SKM-1 (cell line): ENCODE measurements around the gene CHMP5.

ENCODE experiments used
- DNase-seq: peaks from one replicate; lab custom pipeline; 2025; ENCODE audit not compliant: unreplicated experiment; lab: John Stamatoyannopoulos, UW

The CHMP5 gene

GRCh38 chr9:33242609-33243134, 22.2 kb upstream of the CHMP5 start:
- DNase-seq = no peak

GRCh38 chr9:33244137-33244784, 20.6 kb upstream of the CHMP5 start:
- peak; percentile 8 for DNase-seq

- DNase-seq = no peak
Measured at GRCh38 chr9:33245341-33245740, 19.5 kb upstream of the CHMP5 start.

GRCh38 chr9:33246269-33246860, 18.5 kb upstream of the CHMP5 start:
- DNase-seq = no peak

- no peak for DNase-seq
Measured at GRCh38 chr9:33248606-33249005, 16.2 kb upstream of the CHMP5 start.

GRCh38 chr9:33249087-33249658, 15.7 kb upstream of the CHMP5 start:
- DNase-seq = no peak

- DNase-seq = no peak
Measured at GRCh38 chr9:33249983-33250382, 14.9 kb upstream of the CHMP5 start.

GRCh38 chr9:33250458-33250995, 14.3 kb upstream of the CHMP5 start:
- no peak for DNase-seq

GRCh38 chr9:33254211-33254610, 10.6 kb upstream of the CHMP5 start:
- no peak for DNase-seq

- DNase-seq = no peak
Measured at GRCh38 chr9:33255014-33255413, 9.8 kb upstream of the CHMP5 start.

- DNase-seq = no peak
Measured at GRCh38 chr9:33255471-33255870, 9.4 kb upstream of the CHMP5 start.

- DNase-seq = no peak
Measured at GRCh38 chr9:33256236-33256635, 8.6 kb upstream of the CHMP5 start.

GRCh38 chr9:33257276-33257675, 7.6 kb upstream of the CHMP5 start:
- no peak for DNase-seq

GRCh38 chr9:33260372-33260771, 4.5 kb upstream of the CHMP5 start:
- no peak for DNase-seq

GRCh38 chr9:33263131-33264002, 1.5 kb upstream of the CHMP5 start:
- no peak for DNase-seq

GRCh38 chr9:33264003-33264472, 811 bp upstream of the CHMP5 start:
- peak; percentile 5 for DNase-seq

GRCh38 chr9:33265211-33265865, 489 bp downstream of the CHMP5 start:
- no peak for DNase-seq

- no peak for DNase-seq
Measured at GRCh38 chr9:33267151-33267767, 2.4 kb downstream of the CHMP5 start.

GRCh38 chr9:33270146-33270545, 5.3 kb downstream of the CHMP5 start:
- DNase-seq = no peak

GRCh38 chr9:33272061-33272460, 7.2 kb downstream of the CHMP5 start:
- DNase-seq = no peak
